Measurements from ENCODE around the gene GIMAP4.
"Not testable (repeated sequence)": the region's sequence is repeated elsewhere in the genome, so short reads cannot be mapped to it uniquely, and the experiment has no call there.

GIMAP4 gene

DNA sequence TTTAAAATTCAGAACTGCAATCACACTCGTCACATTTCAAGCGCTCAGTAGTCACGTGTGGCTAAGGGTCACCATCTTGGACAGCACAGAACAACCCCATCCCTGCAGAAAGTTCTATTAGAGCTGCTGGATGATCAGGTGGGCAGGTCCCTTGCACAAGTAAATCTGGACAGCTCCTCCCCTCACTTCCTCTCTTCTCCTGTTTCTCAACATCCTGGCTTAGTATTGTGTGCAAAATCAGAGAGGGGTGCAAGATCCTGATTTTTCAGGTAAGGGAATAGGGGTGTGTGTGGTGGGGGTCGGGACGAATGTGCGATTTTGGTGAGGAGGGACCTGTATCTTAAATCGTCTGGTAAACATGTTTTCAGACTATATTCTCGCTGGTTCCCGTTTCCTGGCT, at the start of gene GIMAP4:
GIMAP4 (plus strand) TSS at position 222 of the 400 bp plus-strand sequence. CDS start 2,512 bp downstream, outside the sequence.
- no peak for DNase-seq (ENCODE audit: low spot score)

DNA sequence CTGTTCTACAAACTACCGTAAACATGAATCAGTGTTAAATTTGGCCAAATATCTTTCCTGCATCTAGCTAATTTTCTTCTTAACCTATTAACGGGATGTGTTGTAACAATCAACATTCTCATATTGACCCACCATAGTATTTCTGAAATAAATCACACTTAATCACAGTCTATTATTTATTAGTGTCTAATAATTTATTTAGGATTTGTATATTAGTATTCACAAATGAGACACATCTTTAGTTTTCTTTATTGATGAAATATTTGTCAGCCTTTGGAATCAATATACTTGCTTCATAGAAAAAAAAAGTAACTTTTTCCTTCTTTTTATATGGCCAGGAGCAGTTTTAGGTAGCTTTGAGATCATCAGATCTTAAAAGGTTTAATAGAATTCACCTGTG, 47.9 kb upstream of the GIMAP4 start:
- no peak for DNase-seq (ENCODE audit: low spot score)

DNA sequence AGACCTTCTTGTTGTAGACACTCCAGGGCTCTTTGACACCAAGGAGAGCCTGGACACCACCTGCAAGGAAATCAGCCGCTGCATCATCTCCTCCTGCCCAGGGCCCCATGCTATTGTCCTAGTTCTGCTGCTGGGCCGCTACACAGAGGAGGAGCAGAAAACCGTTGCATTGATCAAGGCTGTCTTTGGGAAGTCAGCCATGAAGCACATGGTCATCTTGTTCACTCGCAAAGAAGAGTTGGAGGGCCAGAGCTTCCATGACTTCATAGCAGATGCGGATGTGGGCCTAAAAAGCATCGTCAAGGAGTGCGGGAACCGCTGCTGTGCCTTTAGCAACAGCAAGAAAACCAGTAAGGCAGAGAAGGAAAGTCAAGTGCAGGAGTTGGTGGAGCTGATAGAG, 47.0 kb upstream of the GIMAP4 start:
- no peak for DNase-seq (ENCODE audit: low spot score)

DNA sequence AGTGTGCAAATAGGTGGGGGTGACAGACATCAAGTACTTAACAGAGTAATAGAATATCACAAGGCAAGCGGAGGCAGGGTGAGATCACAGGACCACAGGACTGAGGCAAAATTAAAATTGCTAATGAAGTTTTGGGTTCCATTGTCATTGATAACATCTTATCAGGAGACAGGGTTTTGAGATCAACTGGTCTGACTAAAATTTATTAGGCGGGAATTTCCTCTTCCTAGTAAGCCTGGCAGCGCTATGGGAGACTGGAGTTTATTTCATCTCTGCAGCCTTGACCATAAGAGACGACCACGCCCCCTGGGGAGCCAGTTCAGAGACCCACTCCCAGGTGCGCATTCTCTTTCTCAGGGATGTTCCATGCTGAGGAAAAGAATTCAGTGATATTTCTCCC, 44.3 kb upstream of the GIMAP4 start:
- DNase-seq (ENCODE audit: low spot score): not testable (repeated sequence)

DNA sequence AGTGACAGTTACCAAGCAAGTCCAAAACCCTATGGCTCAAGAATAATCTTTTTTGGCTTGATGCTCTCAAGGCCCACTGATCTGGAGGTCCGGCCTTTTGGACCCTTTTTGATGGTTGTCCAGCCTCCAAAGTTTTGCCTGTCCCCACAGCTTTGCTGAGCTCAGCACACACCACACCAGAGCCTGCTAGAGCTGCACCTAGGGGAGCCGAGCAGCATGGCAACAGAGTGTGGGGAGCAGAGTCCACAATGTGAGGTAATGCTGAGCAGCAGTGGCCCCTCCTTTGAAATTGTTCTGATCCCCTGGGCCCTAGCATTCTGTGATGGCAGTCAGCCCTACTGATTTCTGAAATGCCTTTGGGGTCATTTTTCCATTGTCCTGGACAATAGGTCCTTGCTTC, 43.2 kb upstream of the GIMAP4 start:
- DNase-seq (ENCODE audit: low spot score): no peak

DNA sequence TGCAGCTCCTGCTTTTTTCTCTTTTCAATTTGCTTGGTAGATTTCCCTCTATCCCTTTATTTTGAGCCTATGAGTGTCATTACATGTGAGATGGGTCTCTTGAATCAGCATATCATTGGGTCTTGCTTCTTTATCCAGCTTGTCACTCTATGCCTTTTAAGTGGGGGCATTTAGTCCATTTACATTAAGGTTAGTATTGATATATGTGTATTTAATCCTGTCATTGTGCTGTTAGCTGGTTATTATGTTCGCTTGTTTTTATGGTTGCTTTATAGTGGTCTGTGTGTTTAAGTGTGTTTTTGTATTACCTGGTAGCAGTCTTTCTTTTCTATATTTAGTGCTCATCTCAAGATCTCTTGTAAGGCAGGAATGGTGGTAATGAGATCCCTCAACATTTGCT, 35.5 kb upstream of the GIMAP4 start:
- DNase-seq (ENCODE audit: low spot score): no peak

DNA sequence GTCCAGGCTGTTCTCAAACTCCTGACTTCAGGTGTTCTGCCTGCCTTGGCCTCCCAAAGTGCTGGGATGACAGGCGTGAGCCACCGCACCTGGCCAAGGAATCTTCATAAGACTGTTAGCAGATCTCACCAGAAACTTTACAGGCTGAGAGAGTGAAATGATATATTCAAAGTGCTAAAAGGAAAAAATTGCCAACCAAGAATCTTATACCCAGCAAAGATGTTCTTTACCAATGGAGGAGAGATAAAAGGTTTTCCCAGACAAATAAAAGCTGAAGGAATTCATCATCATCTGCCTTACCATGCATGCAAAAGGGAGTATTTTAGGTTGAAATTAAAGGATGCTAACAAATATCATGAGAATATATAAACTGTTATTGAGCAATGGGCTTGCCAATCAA, 28.9 kb upstream of the GIMAP4 start:
- no peak for DNase-seq (ENCODE audit: low spot score)

DNA sequence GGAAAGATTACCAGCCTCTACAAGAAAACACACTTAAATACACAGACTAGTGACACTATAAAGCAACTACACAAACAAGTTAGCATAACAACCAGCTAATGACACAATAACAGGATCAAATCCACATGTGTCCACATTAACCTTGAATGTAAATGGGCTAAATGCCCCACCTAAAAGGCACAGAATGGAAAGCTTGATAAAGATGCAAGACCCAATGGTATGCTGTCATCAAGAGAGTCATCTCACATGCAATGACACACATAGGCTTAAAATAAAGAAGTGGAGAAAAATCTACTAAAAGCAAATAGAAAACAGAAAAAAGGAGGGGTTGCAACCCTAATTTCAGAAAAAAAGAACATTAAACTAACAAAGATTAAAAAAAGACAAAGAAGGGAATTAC, 14.0 kb upstream of the GIMAP4 start:
- DNase-seq (ENCODE audit: low spot score): no peak

DNA sequence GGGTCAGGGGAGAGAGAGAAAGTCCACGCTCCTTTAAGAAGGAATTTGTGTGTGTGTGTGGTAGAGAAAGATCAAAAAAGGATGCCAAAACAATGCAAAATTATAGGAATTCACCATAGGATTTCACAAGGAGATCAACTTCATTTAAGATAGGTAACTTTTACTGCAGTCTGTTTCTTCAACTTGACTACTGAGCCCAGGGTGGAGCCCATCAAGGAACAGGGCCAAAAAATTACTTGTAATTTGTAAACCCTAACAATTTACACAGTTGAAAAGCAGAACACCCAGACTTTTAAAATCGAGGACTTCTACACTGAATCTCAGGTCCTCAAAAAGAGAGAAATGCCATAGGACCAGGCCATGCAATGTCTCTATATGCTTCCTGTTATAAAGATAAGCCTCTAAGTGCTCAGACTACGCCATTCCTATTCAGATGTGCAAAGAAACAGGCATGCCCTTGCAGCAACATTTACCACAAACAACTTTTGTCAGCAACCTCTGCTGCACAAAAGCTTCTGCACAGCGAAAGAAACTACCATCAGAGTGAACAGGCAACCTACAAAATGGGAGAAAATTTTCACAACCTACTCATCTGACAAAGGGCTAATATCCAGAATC, 10.6 kb upstream of the GIMAP4 start:
- DNase-seq (ENCODE audit: low spot score): no peak

DNA sequence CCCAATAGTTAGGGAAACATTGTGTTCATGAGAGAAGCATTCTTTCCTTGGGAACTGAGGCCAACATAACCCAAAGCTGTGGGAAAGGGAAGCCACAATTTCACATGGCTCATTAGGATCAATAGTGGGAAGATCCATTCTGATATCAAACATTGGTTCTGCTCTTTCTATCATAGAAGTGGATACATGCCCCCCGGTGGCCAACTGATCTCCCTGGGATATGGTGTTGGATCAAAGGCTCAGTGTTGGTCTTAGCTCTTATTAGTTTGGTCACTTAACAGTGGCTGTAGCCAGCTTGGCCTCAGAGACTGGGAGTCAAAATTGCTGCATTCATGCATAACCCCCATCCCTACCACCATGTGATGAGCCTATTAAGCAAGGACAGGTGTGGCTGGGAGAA, 6.7 kb upstream of the GIMAP4 start:
- no peak for DNase-seq (ENCODE audit: low spot score)

DNA sequence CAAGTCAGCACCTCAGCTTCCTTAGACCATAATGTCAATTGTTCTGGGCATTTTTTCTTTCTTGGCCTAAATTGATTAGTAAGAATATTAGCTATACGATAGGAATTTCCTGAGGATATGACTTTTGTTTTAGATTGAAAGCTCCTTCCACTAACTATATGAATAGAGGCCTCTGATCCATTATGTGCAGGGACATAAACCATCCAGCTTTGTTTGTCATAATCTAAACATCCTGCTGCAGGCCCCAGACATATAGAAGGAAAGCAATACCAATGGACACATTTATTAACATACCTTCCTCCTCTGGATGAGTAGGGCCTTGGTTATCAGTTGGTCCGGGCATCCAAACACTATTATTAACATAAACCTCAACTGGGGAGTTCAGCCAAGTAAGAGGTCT, 4.3 kb upstream of the GIMAP4 start:
- DNase-seq (ENCODE audit: low spot score): no peak

DNA sequence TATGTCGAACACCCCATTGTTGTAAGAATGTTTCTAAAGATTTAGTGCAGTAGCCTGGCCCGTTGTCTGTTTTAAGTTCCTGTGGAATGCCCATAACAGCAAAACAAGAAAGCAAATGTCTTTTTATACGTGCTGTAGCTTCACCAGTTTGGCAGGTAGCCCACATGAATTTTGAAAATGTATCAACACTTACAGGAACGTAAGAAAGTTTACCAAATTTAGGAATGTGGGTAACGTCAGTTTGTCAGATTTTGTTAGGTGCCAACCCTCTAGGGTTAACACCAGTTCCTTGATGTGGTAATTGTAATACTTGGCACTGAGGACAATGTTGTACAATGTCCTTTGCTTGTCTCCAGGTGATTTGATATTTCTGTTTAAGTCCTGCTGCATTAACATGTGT, 3.2 kb upstream of the GIMAP4 start:
- DNase-seq (ENCODE audit: low spot score): no peak

DNA sequence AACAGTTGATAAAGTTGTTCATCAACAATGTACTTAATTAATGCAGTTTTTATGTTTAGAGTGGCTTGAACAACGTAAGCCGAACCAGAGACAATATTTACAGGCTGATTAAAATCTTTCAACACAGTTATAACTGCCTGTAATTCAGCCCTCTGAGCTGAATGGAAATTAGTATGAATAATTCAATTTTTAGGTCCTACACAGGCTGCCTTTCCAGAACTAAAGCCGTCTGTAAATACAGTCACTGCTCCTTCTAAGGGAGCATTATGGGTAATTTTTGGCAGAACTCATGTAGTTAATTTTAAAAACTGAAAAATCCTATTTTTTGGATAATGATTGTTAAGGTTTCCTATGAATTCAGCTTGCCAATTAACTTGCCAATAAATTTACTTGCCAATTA, 2.6 kb upstream of the GIMAP4 start:
- DNase-seq (ENCODE audit: low spot score): no peak

DNA sequence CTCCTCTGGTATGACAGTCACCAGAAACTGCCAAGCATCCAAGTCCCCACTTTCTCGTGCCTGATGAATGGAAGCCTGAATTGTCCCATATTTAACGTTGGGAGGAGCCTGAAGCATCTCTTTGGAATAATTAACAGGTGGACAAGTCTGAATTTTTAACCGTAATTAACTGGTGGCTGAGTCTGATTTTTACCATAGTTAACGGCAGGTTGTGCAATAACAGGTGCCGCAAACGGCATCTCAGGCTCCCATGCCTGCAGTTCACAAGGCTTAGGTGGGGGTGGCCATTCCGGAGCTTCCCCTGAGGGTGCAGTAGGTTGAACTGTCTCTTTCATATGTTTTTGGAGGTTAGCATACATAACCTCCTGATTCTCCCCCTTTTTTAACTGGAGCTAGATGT, 2.0 kb upstream of the GIMAP4 start:
- no peak for DNase-seq (ENCODE audit: low spot score)

DNA sequence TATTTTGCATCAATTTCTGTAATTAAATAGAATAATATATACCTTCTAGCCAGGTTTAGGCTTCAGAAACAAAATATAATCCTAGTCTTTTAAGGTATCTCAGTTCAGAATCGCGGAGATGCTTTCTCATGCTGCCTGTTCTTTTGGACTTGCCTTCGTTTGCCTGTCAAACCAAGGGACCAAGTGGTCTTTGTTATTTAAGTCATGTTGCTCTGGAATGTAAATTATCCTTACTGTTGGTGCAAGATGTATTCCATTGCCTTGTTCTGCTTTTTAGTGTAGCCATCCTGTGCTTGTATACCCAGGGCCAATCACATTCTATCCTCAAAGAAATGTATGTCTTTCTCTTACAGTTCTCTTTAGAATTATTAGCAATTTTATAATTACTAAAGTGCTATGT, 1.1 kb upstream of the GIMAP4 start:
- DNase-seq (ENCODE audit: low spot score): no peak

DNA sequence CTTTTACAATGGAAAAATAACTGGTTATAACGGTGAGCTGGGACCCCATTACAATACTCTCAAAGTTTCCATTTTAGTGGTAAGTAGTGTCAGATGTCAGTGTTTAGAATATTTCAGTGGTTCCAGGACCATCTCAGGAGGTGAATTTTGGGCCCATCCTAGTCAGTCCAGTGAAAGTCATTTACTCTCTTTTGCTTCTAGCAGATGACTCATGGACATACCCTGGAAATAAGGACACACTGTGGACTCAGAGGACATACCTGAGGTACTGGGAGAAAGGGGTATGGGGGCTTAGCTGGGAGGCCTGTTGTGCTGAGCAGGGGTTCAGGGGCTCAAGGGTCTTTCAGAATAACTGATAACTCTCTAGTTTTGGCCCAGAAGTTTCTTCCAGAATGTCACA, 618 bp upstream of the GIMAP4 start:
- no peak for DNase-seq (ENCODE audit: low spot score)

DNA sequence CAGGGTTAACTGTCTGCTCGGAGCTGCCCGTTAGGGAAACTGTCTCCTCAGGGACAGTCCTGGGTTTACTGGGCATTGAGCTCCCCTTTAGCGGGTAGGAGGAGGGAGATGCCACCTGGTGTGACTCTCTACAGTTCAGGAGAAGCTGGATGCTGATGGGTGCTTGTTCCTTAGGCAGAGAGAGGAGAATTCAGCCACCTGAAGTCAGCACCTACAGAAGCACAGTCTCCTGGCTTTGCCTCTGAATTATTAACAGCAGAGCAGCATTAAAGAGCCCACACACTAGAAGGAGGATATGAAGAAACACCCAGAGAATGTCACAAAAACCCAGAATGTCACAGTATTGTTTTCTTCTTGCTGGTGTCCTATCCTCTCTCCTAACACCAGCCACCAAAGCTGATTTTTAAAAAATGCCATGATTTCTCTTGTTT, 696 bp downstream of the GIMAP4 start:
- no peak for DNase-seq (ENCODE audit: low spot score)

DNA sequence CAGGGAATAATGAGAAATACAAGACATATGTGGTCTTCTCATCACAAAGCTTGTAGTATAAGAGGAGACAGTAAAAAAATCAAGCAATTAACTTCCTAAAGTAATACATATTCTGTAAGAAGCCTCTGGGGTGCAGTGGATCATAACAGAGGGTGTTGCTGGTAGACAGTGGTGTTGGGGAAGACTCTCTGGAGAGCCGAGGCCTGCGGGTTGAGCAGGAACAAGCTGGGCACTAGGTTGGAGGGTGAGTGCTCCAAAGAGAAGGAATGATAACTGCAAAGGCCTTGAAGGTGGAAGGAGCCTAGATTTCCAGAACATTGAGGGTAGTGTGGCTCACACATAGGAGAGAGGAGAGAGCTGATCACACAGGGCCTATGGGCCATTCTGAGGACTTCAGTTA, 1.5 kb downstream of the GIMAP4 start:
- no peak for DNase-seq (ENCODE audit: low spot score)

DNA sequence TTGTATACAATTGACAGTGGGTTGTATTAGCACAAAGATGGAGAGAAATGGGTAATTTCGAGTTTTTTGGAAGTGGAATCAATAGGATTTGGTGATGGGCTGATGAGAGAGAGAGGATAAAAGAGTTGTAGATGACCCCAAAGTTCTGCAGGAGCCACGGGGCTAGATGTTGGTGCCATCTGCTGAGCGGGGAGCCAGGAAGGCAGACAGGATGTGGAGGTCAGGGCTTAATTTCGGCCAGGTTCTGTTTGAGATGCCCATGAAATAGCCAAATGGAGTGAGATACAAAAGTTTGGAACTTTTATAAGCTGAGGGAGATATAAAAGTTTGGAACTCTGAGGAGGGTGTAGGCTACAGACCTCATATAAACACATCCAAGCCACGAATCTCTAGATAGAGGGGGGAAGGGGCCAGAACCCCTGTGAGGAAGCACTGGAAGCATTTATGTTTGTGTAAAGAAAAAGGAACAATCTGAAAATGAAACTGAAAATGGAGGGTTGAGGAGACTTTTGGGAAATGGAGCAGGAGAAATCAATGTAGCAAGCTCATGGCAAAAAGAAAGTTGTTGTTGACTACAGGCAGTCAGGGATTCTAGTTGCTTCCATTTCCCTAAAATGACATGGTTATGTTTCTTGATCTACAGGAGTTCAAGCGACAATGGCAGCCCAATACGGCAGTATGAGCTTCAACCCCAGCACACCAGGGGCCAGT, 2.2 kb downstream of the GIMAP4 start:
- DNase-seq (ENCODE audit: low spot score): no peak

DNA sequence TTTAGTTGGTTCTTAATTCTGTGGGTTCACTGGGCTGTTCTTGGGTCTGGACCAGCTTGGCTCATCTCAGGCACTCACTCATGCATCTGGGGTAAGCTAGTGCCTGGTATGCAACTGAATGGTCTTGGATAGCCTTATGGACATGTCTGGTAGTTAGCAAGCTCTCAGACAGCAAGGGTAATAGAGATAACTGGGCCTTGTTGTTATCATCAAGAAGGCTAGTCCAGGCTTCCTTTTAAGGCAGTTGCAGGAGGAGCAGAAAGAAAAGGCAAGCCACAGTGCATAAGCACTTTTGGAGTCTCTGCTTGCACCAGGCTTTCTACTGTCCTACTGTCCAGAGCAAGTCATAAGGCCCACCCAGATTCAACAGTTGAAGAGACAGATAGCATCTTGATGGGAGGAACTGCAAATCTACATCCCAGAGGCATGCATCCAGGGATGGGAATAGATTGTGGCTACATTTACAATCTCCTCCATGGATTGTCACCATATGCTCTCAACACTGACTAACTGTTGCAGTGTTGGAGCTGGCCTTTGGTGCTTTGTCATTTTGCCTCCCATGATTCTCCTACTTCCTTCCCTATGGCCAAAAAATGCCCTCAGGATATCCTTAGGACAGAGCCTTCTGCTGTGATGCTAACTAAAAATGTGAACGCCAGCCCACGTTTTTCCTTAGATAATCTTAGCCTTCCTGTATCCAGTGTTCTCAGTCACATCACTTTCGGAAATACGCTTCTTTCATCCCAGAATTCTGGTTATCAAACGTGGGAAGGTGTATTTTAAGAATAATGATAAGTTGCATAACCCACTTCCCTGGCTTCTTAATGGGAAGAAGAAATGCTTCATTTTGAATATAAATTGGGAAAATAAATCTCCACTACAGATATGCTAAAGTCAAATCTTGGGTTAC, 3.6 kb downstream of the GIMAP4 start:
- DNase-seq (ENCODE audit: low spot score): no peak

DNA sequence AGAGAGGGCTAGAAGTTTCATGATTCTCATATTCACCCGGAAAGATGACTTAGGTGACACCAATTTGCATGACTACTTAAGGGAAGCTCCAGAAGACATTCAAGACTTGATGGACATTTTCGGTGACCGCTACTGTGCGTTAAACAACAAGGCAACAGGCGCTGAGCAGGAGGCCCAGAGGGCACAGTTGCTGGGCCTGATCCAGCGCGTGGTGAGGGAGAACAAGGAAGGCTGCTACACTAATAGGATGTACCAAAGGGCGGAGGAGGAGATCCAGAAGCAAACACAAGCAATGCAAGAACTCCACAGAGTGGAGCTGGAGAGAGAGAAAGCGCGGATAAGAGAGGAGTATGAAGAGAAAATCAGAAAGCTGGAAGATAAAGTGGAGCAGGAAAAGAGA, 5.3 kb downstream of the GIMAP4 start:
- no peak for DNase-seq (ENCODE audit: low spot score)

DNA sequence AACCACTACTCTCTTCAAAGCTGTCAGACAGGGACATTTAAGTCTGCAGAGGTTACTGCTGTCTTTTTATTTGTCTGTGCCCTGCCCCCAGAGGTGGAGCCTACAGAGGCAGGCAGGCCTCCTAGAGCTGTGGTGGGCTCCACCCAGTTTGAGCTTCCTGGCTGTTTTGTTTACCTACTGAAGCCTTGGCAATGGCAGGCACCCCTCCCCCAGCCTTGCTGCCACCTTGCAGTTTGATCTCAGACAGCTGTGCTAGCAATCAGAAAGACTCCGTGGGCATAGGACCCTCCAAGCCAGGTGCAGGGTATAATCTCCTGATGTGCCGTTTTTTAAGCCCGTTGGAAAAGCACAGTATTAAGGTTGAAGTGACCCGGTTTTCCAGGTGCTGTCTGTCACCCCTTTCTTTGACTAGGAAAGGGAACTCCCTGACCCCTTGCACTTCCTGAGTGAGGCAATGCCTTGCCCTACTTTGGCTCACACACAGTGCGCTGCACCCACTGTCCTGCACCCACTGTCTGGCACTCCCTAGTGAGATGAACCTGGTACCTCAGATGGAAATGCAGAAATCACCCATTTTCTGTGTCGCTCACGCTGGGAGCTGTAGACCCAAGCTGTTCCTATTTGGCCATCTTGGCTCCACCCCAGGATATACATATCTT, 12.9 kb downstream of the GIMAP4 start:
- not testable (repeated sequence) for DNase-seq (ENCODE audit: low spot score)

Data from AG08395 (cell line).